ENCODE results near the gene GATA5. TPM values are rescaled to one million over a fixed set of nuclear protein-coding genes. Genes with fewer than 3 reads are reported as not detected.

The GATA5 gene
- total and polyA plus RNA-seq, 10 of the 15 experiments (the other 5 are each of a cell fraction or from before 2014, with no cell fraction given), result not detected

DNA sequence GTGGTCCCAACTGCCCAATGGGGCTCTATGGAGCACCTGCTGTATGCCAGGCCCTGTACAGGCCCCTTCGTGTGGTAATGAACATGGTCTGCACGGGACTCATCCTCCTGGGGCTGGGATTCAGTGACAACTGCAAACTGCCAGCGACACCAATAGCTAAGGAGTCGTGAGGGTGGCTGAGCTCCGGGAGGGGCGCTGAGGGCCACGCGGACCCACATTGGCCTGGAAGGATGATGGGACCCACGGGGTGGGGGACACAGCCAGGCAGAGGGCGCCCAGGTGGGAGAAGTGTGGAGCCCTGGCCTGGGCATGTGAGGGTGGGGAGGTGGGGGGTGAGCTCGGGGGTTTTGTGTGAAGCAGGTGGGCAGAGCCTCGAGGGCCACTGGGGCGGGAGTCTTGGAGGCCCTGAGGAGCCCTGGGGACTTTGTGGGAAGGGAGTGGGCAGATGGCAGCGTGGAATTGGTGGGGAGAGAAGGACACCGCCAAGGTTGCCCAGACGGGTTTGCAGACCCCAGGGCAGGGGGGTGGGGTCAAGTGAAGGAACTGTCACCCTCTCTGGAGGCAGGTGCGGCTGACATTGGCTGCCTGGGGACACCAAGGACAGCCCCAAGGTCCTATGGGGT, 22.5 kb downstream of the GATA5 start:
- FAIRE-seq (no peak), ATAC-seq (no peak), DNase-seq (ENCODE audit: low read depth, low spot score) (no peak)
- in situ Hi-C loops (cut with MboI) (no loop called here), intact Hi-C loops (cut with micrococcal nuclease; ENCODE audit: unreplicated experiment) (no loop called here)
- peaks cover 0 to 5% of the 10 kb centered on the region in 2 experiments; a peak in 3 of 4 replicates for H3K27me3 ChIP-seq (replicated peaks in 1 of 2; ENCODE audit: control insufficient read depth in 2 of 2, insufficient read depth in 2 of 2, low read length in 1 of 2)
- no peak overlapping the region for H3K27ac ChIP-seq (ENCODE audit: control insufficient read depth, insufficient read depth)
- H3K79me2 ChIP-seq (ENCODE audit: control insufficient read depth, insufficient read depth, low read length), result no peaks in the 10 kb centered on the region
- H2AFZ ChIP-seq (ENCODE audit: control insufficient read depth, low read depth, low read length), result no peak overlapping the region
- no peaks in the 10 kb centered on the region for H3K36me3 ChIP-seq (ENCODE audit: control insufficient read depth in 2 of 2, insufficient read depth in 2 of 2, low read length in 1 of 2)
- H3K4me2 ChIP-seq (ENCODE audit: control insufficient read depth, insufficient read depth), result no peak overlapping the region
- BruUV-seq (replicated peaks), result no TSS peak
- H3K4me1 ChIP-seq (ENCODE audit: control insufficient read depth, insufficient read depth, low read length), result no peaks in the 10 kb centered on the region
- ChIA-PET SMC1A (ENCODE audit: uncharacterized antibody, unreplicated experiment) (no interaction called here), POLR2A (no interaction called here), CTCF (no interaction called here), RAD21 (ENCODE audit: unreplicated experiment) (no interaction called here)
- TF ChIP-seq PML (IDR thresholded peaks at IDR 0.05; ENCODE audit: low read length), result no peak
- TF ChIP-seq ATF7 (IDR thresholded peaks at IDR 0.05; ENCODE audit: low read depth), result no peak
- TF ChIP-seq STAT1 (conservative IDR thresholded peaks at IDR 0.05), result no peak
- TF ChIP-seq SMC3 (IDR thresholded peaks at IDR 0.05; ENCODE audit: borderline replicate concordance, low read length), result no peak
- no peak for TF ChIP-seq WRNIP1 (IDR thresholded peaks at IDR 0.05; ENCODE audit: borderline replicate concordance, low read depth, low read length)
- no peak for TF ChIP-seq SRF (IDR thresholded peaks at IDR 0.05; ENCODE audit: low read depth in 2 of 2, low read length in 2 of 2)
- TF ChIP-seq SP1 (IDR thresholded peaks at IDR 0.05; ENCODE audit: low read depth, low read length), result no peak
- TF ChIP-seq NRF1 (conservative IDR thresholded peaks at IDR 0.05; ENCODE audit: low read depth, low read length), result no peak
- TF ChIP-seq CHD2 (IDR thresholded peaks at IDR 0.05; ENCODE audit: borderline replicate concordance, low read depth, low read length), result no peak
- TF ChIP-seq IKZF2 (IDR thresholded peaks at IDR 0.05), result no peak
- no peak for TF ChIP-seq LARP7 (IDR thresholded peaks at IDR 0.05)
- no peak for TF ChIP-seq NFXL1 (IDR thresholded peaks at IDR 0.05; ENCODE audit: borderline replicate concordance)
- H3K9ac ChIP-seq (ENCODE audit: control insufficient read depth, insufficient read depth, low read length), result no peak overlapping the region
- H3K9me3 ChIP-seq (replicated peaks; ENCODE audit: control insufficient read depth, insufficient read depth, low read length), result no peaks in the 10 kb centered on the region
- no peak overlapping the region for H3K4me3 ChIP-seq
- H4K20me1 ChIP-seq (ENCODE audit: control insufficient read depth, insufficient read depth), result no peaks in the 10 kb centered on the region
- WGBS (ENCODE audit: insufficient coverage, insufficient replicate concordance, low lambda C conversion rate, missing lambda C conversion rate), result 36% methylated on average over 16 of the region's 17 CpGs
